Activated CD4-positive, alpha-beta T cell treated with anti-CD3 and anti-CD28 coated beads, Interleukin-10, Interleukin-2, amounts not matched to agents 100 ng/mL and 50 ng/mL, durations not matched to agents 16 hours and 8 hours (primary cell): ENCODE results near the gene LSM12.
"Not testable (repeated sequence)": the region's sequence is repeated elsewhere in the genome, so short reads cannot be mapped to it uniquely, and the experiment has no call there.

ENCODE experiments used
- DNase-seq: peaks from one replicate; pipeline ENCODE4 v3.0.0-alpha.2; 2020

LSM12 gene

GRCh38 chr17:44034688-44035087, 31.8 kb downstream of the LSM12 start:
- DNase-seq = not testable (repeated sequence)

- peak; percentile 16 for DNase-seq
These were observed 32.5 kb downstream of the LSM12 start for GRCh38 chr17:44033861-44034408.

DNA sequence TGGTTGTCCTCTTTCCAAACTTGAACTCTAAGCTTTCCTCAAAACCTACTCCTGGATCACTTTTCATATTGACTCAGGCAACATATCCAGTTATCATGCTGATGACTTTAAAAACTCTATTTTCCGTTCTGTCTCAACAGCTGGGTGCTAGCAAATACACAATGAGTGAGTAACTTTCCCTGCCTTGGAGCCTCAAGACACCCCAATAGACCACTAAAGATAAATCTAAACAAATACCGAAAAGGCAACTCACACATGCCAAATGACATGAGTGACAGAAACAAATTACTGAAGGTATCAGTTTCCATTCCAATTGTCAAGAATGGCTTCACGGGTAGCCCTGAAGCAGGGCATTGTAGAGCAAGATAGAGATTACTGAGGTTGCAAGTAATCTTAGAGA, 36.0 kb downstream of the LSM12 start:
- no peak for DNase-seq

GRCh38 chr17:44029736-44030135, 36.7 kb downstream of the LSM12 start:
- no peak for DNase-seq

GRCh38 chr17:44024853-44025252, 41.6 kb downstream of the LSM12 start:
- DNase-seq = no peak

- DNase-seq = no peak
These were observed 42.2 kb downstream of the LSM12 start for GRCh38 chr17:44024271-44024663.

DNA sequence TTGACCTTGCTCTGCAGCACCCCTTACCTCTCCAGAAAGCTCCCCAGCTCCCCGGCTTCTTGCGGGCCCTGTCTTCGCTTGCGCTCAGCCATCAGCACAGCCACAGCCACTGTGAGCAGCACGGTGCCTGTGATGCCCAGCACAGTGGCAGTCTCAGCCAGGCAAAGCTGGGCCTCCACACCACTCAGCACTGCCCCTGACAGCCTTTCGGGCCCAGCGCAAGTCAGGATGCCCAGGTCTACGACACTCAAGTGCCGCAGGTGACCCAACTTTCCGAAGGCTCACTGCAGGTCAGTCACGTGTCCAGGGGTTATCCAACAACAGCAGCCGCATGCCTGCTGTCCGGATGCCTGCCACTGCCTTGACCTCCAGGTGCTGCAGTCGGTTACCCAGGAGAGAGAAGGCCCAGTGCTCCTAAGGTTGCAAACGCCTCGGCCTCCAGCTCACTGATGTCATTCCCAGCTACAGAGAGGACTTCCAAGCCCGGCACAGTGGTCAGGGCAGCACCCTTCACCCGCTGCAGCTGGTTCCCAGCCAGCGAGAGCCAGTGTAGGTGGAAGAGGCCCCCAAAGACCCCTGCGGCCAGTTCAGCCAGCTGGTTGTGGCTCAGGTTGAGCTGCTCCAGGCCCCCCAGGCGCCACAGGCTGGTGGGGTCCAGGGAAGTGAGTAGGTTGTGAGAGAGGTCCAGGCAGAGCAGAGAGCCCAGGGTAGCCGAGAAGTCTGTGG, 42.8 kb downstream of the LSM12 start:
- DNase-seq = no peak

- DNase-seq = no peak
These were observed 44.2 kb downstream of the LSM12 start for GRCh38 chr17:44022246-44022645.

DNA sequence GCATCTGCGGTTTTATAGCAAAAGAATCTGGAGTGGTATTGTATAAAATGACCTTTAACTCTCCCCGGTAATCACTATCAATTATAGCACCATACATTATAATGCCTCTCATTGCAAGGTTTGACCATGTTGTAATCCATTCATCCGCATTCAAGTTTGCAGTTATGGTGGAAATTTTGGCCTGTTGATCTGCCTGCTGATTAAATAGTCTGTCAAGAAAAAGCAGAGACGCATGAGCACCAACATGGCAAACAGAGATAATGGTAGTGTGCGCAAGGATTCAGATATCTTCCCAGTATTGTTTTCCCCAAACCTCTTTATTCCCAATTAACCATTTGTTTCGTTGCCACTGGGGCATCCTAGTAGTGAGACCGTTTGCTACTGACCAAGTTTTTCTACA, 45.2 kb downstream of the LSM12 start:
- DNase-seq = not testable (repeated sequence)

DNA sequence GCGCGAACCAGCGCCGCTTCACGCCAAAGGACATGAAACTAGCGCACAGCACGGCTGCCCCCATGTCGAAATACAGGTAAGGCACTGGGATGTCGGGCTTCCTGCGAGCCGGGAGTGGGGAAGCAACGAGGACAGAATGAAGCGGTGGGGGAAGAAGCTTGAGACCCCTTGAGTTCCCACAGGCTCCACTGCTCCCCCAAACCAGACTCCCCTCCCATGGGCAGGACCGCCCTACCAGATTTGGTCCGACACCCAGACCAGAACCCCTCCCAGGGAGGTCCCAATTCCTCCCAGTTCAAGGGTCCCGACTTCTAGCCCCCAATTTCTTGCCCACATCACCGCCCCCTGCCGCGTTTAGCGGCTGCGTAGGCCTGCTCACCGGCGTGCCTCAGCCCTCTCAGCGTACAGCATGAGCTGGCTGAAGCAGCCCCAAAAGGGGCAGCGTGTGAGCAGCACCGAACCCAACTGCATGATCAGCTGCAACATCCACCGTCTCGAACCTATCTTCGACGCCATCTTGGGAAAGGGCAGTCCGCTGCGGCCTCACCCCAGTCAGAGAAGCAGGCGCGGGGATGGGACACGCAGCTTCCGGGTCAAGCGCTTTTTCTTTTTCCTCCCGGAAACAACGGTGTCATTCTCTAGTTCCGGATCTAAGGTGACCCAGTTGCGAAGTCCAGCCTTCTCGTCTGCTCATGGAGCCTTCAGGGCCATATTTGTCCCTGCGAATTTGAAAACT, 51.9 kb downstream of the LSM12 start, which contains the start of gene TMEM101:
TMEM101 (minus strand) TSS at position 527 of the 736 bp plus-strand sequence; CDS start at position 516, 11 bp downstream.
- DNase-seq = peak; percentile 94

DNA sequence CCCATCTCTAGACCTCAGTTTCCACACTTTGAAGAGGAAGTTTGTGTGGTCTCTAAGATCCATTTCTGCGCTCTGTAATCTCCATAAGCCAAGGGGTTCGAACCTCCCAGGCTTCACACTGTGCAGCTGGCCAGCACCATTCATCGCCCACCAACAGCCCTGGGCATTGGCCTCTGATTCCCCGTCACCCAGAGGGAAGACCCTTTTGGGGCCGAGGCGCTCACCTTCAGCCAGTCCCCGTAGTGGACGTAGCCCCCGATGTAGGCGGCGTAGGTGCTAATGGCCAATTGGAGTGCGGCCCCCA, 52.4 kb downstream of the LSM12 start:
- DNase-seq = no peak

- DNase-seq = no peak
These were observed 53.6 kb downstream of the LSM12 start for GRCh38 chr17:44012874-44013273.

GRCh38 chr17:44012391-44012790, 54.1 kb downstream of the LSM12 start:
- no peak for DNase-seq

DNA sequence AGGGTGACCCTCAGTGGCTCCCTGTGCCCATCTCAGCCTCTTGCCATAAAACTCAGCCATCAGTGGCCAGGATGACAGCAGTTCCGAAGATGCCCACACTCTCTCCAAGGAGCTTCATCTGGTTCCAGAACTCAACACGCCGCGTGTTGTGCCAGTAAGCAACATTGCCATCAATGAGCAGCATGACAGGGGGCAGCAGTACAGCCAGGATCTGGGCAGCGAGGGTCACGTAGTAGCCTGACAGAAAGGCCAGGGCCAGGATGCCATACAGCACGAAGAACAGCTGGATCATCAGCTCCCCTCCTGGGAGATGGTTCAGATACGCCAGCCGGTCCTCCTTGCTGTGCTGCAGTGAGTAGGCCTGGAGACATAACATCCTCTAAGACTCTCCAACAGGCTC, 54.6 kb downstream of the LSM12 start:
- DNase-seq = no peak

DNA sequence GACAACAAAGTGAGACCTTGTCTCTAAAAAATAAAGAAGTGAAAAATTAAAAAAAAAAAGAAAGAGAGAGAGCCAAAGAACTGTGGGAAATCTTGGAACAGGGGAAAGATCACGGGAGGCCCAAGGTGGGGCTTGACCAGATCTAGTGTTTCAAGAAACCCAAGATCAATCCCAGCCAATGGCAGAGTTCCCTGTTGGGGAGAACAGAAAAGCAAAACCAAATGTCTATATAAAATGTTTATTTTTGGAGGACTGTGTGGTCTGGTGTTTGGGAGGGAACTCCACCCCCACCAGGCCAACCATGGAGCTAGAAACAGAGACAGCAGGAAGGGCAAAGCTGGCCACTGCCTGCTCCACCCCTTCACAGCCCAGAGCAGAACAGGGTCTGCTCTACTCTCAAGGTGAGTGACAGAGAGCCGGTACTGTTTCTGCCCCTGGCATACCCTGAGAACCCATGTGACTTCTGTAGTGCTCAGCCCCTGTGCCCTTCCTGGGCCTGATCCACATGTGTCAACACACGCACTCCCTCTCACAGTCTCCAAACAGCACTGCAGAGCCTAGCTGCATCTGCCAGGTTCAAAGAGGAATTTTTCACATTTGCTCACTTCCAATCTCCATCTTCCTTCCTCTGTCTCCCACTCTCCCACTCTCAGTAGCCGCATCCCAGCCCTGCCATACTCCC, 55.4 kb downstream of the LSM12 start:
- no peak for DNase-seq

DNA sequence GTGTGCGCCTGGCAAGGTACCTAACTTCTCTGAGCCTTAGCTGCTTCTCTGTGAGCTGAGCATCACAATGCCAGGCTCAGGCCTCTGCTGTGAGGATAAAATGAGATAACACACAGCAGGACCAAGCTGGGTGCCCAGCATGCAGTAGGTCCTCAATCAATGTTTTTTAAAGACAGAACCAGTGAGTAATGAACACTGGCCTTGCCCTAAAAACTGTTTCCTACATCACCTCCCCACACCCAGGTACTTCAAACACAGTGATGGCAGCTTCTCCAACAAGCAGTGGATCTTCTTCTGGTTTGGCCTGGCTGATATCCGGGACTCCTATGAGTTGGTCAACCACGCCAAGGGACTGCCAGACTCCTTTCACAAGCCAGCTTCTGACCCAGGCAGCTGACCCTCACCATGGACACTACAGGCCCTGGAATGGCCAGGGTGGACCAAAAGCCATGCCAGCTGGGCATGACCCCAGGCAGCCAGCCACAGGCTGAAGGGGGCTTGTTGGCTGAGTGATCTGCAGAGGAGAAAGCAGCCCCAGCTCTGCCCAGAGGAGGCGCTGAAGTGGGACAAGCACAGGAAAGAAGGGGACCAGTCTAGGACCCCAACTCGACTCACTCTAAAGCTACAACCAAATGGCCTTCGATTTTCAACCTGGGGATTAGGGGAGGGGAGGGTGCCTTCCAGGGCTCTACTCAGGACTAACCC, 58.1 kb downstream of the LSM12 start:
- no peak for DNase-seq

DNA sequence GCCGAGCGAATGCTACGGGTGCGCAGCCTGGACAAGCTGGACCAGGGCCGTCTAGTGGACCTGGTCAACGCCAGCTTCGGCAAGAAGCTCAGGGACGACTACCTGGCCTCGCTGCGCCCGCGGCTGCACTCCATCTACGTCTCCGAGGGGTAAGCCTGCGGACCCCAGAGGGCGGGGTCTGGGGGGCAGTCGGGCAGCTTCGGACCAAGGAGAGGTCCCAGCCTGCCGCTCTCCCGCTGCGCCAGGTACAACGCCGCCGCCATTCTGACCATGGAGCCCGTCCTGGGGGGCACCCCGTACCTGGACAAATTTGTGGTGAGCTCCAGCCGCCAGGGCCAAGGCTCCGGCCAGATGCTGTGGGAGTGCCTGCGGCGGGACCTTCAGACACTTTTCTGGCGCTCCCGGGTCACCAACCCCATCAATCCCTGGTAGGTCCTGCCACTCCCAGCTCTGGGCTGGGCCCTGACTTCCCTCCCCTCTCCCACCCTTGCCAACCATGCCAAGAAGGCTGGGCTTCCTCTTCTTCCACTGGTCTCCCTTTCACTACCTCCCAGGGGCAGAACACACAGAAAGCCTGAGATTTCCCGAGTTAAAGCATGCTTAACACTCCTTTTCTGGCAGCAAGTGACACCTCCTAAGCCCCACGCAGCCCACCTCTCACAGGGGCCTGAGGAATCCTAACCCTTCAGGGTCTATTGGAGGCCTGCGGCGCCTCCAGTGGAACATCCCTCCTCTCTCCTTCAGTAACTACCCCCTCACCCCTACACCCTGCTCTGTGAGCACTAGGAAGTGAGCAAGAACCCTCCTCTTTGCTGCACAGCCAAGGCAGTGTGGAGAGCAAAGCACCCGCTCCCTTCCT, 58.9 kb downstream of the LSM12 start:
- no peak for DNase-seq

DNA sequence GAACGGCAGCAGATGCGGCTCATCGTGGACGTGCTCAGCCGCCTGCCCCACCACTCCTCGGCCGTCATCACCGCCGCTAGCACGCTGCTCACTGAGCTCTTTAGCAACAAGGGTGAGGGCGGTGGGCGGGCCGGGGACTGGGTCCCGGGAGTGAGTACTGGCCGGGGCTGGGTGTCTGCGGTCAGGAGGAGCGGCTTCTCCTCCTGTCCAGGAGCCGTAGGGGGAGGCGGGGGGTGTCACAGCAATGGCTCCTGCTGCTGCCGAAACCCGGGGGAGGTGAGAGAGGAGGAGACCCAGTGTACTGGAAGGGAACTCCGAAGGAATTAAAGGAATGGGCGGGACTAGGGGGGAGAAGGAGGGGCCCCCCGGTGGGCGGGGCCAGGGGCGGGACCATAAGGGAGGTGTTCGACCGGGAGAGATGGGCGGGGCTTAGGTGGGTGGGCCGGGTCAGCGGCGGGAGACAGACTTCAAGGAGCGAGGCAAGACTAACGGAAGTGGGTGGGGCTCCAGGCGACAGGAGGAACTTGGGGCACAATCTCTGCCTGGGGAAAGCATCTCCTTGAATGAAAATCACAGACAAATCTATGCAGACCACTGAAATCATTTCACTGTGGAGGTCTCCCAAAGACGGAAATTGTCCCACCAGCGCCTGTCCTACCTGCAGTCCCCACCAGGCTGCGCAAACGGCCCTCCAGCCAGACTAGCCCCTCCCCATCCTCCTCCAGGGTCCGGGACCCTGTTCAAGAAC, 59.7 kb downstream of the LSM12 start:
- peak; percentile 99 for DNase-seq

DNA sequence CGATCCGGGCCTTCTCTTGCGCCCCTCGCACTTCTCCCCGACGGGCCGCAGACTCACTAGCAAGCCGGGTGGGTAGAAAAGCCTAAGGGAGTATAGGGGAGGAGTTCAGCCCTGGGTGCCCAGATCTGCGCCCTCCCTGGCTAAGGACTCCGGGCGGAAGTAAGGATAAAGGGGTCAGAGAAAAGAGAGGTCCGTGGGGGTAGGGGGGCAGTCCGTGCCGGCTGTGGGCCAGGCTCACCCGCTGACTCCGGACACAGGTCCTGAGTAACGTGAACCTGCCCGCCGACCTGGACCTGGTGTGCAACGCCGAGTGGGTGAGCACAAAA, 60.2 kb downstream of the LSM12 start:
- DNase-seq = peak; percentile 11

DNA sequence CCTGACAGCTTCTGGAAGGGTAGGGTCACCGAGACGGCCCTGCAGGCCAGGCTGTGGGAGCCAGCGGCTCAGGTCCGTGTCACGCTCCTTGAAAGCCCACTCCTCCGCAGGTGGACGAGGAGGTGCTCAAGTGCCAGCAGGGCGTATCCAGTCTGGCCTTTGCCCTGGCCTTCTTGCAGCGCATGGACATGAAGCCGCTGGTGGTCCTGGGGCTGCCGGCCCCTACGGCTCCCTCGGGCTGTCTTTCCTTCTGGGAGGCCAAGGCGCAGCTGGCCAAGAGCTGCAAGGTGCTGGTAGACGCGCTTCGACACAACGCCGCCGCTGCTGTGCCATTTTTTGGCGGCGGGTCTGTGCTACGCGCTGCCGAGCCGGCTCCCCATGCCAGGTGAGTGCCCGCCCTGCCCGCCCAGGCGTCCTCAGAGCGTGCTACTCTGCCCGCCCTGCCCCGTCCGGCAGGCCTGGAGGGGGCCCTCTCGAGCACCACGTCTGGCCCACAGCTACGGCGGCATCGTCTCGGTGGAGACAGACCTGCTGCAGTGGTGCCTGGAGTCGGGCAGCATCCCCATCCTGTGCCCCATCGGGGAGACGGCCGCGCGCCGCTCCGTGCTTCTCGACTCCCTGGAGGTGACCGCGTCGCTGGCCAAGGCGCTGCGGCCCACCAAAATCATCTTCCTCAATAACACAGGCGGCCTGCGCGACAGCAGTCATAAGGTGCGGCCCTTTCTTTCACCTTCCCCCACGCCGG, 60.8 kb downstream of the LSM12 start:
- peak; percentile 39 for DNase-seq
